OCI-LY3 (cell line): ENCODE results near the gene DKK3.

Experiments used
- EZH2phosphoT487 ChIP-seq: fragments of 200-600 bp; shearing (Covaris generic); IDR thresholded peaks from 2 replicates; pipeline ENCODE4 v1.6.1; 2018; ENCODE audit warnings: antibody characterized with exemption, mixed run types, low read depth
- TF ChIP-seq, protein P1 (sequence below): fragments of 200-600, 300-600 bp; sonication (generic); IDR thresholded peaks from 2 replicates; pipeline ENCODE4 v1.5.1; 2014; ENCODE audit warnings: antibody characterized with exemption, low read length, low read depth

DNA sequence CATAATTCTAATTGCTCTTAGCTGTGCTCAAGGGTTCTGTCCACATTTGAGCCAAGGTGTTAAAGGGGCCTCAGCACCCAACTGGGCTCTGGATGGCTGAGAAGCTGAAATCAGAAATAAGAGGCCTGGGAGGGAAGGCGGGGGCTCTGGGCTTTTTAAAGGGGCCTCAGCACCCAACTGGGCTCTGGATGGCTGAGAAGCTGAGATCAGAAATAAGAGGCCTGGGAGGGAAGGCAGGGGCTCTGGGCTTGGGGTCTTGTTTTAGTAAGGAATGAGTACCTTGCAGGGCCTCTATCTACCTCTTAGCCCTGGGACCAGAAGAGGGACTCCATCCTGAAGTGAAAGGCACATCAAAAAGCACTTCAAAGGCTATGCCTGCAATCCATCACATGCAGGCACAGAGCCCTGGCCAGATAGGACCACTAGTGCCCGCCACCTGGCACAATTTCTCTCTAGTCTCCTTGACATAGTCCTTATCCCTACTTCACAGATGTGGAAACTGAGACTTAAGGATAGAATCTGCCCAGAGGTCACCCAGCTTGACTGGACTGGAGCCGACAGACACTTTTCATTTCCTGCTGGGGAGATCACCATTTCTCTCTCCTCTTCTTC is 35.6 kb downstream of the DKK3 start:
- TF ChIP-seq, protein P1, sequence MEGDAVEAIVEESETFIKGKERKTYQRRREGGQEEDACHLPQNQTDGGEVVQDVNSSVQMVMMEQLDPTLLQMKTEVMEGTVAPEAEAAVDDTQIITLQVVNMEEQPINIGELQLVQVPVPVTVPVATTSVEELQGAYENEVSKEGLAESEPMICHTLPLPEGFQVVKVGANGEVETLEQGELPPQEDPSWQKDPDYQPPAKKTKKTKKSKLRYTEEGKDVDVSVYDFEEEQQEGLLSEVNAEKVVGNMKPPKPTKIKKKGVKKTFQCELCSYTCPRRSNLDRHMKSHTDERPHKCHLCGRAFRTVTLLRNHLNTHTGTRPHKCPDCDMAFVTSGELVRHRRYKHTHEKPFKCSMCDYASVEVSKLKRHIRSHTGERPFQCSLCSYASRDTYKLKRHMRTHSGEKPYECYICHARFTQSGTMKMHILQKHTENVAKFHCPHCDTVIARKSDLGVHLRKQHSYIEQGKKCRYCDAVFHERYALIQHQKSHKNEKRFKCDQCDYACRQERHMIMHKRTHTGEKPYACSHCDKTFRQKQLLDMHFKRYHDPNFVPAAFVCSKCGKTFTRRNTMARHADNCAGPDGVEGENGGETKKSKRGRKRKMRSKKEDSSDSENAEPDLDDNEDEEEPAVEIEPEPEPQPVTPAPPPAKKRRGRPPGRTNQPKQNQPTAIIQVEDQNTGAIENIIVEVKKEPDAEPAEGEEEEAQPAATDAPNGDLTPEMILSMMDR: no peak
- TF ChIP-seq EZH2phosphoT487: no peak
